ENCODE data around the gene PHTF1.
A peak's percentile ranks its signal among the peaks of the same experiment; 100 is the strongest.

Gene PHTF1

DNA sequence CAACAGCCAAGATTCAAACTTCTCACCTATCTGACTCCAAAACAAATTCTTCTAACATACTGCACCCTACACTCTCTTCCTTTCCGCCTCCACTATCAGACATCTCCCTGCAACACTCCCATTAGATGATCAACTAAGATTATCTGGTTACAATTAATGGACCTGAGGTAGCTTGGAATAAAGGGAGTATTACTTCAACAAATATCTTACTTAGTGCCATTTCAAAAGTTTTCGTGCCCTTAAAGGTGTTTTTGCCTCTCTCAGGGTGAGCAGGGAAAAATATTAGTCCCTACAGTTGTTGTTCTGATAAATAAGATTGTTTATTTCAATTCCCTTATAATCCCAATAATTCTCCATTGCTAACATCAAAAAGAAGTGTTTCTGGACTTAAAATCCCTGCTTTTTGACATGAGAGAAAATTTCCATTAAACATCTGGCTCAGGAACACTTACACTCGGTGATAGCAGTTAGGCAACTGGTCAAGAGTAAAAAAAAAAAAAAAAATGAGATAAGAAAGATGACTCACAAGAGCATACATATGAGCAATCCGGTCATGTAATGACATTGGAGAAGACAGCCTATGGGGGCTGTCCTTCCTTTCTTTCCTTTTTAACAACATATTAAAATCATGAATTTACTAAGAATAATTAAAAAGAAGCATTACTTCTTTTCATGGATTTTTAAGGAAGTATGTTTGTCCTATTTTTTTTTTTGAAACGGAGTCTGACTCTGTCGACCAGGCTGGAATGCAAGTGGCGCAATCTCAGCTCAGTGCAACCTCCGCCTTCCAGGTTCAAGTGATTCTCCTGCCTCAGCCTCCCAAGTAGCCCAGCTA lies 45.4 kb upstream of the PHTF1 start:
- no peak for DNase-seq (ENCODE audit: low spot score)
- Histone ChIP-seq H3K4me1 (ENCODE audit: insufficient read depth, poor library complexity, severe bottlenecking) (peaks cover 18% of the 10 kb centered on the region), H3K9me3 (ENCODE audit: severe bottlenecking) (no peaks in the 10 kb centered on the region), H3K4me3 (ENCODE audit: severe bottlenecking) (no peak overlapping the region), H3K27ac (ENCODE audit: poor library complexity, severe bottlenecking) (no peak overlapping the region), H3K27me3 (ENCODE audit: insufficient read depth, poor library complexity, severe bottlenecking) (no peaks in the 10 kb centered on the region), H3K36me3 (ENCODE audit: low read depth) (0 out of 2 replicates have a peak, but pooled peaks cover 6% of the 10 kb centered on the region)
- no peak for TF ChIP-seq CTCF (IDR thresholded peaks at IDR 0.05; ENCODE audit: poor library complexity, severe bottlenecking)
- peak; percentile 73 for ATAC-seq (ENCODE audit: low read depth)

DNA sequence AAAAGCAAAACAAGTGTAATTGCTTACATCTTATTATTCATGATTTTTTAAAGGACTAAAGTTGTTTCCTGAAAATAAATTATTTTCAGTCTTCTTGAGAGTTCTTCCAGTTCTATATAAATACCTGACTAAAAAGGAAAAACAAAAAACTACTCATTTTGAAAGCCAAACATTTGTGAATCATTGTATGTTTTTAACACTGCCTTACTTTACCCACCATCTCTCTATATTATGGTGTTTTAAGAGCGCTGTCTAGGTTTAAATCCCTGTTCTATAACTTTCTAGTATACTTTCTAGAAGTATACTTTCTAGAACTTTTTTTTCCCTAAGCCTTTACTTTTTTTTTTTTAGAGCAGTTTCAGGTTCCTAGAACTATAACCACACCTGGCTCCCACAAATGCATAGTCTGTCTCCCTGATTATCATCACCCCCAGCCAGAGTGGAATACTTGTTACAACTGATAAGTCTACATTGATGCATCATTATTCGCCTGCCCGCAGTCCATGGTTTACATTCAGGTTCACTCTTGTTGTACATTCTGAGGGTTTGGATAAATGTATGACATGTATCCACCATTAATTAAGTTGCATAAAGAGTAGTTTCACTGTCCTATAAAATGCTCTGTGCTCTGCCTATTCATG lies 43.2 kb upstream of the PHTF1 start:
- Histone ChIP-seq H3K4me1 (ENCODE audit: insufficient read depth, poor library complexity, severe bottlenecking) (peaks cover 9% of the 10 kb centered on the region), H3K36me3 (ENCODE audit: low read depth) (peaks cover 12% of the 10 kb centered on the region)

GRCh38 chr1:113800487-113800886 lies 41.2 kb upstream of the PHTF1 start:
- no peaks in the 10 kb centered on the region for H3K27me3 ChIP-seq (ENCODE audit: insufficient read depth, poor library complexity, severe bottlenecking)
- no peak overlapping the region for H3K27ac ChIP-seq (ENCODE audit: poor library complexity, severe bottlenecking)
- DNase-seq (ENCODE audit: low spot score) (no peak), ATAC-seq (ENCODE audit: low read depth) (no peak)
- H3K4me1 ChIP-seq (ENCODE audit: insufficient read depth, poor library complexity, severe bottlenecking), result peaks cover 9% of the 10 kb centered on the region
- peaks cover 21% of the 10 kb centered on the region for H3K36me3 ChIP-seq (ENCODE audit: low read depth)
- no peak overlapping the region for H3K4me3 ChIP-seq (ENCODE audit: severe bottlenecking)
- no peaks in the 10 kb centered on the region for H3K9me3 ChIP-seq (ENCODE audit: severe bottlenecking)
- no peak for TF ChIP-seq CTCF (IDR thresholded peaks at IDR 0.05; ENCODE audit: poor library complexity, severe bottlenecking)

More for the DNA sequence above, 43.2 kb upstream of the PHTF1 start:
- no peak for TF ChIP-seq CTCF (IDR thresholded peaks at IDR 0.05; ENCODE audit: poor library complexity, severe bottlenecking)
- DNase-seq (ENCODE audit: low spot score) (no peak), ATAC-seq (ENCODE audit: low read depth) (no peak)
- Histone ChIP-seq H3K27ac (ENCODE audit: poor library complexity, severe bottlenecking) (no peak overlapping the region), H3K4me3 (ENCODE audit: severe bottlenecking) (no peak overlapping the region), H3K9me3 (ENCODE audit: severe bottlenecking) (no peaks in the 10 kb centered on the region), H3K27me3 (ENCODE audit: insufficient read depth, poor library complexity, severe bottlenecking) (no peaks in the 10 kb centered on the region)

DNA sequence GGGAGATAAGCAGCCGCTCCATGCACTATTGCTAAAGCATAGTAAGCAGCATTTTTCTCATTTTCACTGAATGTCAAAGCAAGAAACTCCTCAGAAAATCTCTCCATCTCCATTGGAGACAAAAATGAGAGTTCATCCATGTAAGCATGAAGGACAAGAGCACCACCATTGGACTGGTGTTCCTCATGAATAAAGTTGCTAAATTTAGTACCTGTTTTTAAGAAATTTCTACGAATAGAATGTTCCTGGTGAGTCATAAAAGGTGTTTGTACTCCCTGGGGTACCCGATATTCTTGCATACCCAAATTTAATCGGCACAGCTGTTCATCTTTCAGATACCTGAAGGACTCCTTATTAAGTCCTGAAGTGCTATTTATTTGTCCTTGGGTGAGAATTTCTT lies 38.2 kb upstream of the PHTF1 start:
- Histone ChIP-seq H3K4me1 (ENCODE audit: insufficient read depth, poor library complexity, severe bottlenecking) (no peaks in the 10 kb centered on the region), H3K36me3 (ENCODE audit: low read depth) (peaks cover 18% of the 10 kb centered on the region), H3K4me3 (ENCODE audit: severe bottlenecking) (no peak overlapping the region), H3K9me3 (ENCODE audit: severe bottlenecking) (no peaks in the 10 kb centered on the region), H3K27ac (ENCODE audit: poor library complexity, severe bottlenecking) (no peak overlapping the region), H3K27me3 (ENCODE audit: insufficient read depth, poor library complexity, severe bottlenecking) (no peaks in the 10 kb centered on the region)
- DNase-seq (ENCODE audit: low spot score) (no peak), ATAC-seq (ENCODE audit: low read depth) (no peak)
- TF ChIP-seq CTCF (IDR thresholded peaks at IDR 0.05; ENCODE audit: poor library complexity, severe bottlenecking), result no peak
